Liver (tissue), 9 donors: Measurements from ENCODE around the gene PCNX3. TPM values are rescaled to one million over a fixed set of nuclear protein-coding genes. Genes with fewer than 3 reads are reported as not detected.

Experiments
- DNase-seq: peaks from one replicate; pipeline ENCODE4 v3.0.0-alpha.2; 2017; ENCODE audit warnings: low spot score
- H3K27ac ChIP-seq, 2 donors: one replicate each; pipeline ENCODE4 v1.7.0; 2013; ENCODE audit warnings: inconsistent platforms in 2 of 2, low read length in 2 of 2, control low read depth in 1 of 2, low read depth in 1 of 2, mild to moderate bottlenecking in 1 of 2
- H3K27me3 ChIP-seq, 4 donors: one replicate each; pipeline versions ENCODE4 v1.6.1 to v1.7.0; 2013; ENCODE audit warnings: low read length in 3 of 4, inconsistent platforms in 1 of 4, mild to moderate bottlenecking in 1 of 4, moderate library complexity in 1 of 4; ENCODE audit not compliant: control insufficient read depth in 4 of 4, insufficient read depth in 4 of 4
- H3K36me3 ChIP-seq, 4 donors: one replicate each; pipeline versions ENCODE4 v1.6.1 to v1.7.0; 2013; ENCODE audit warnings: low read length in 3 of 4, mild to moderate bottlenecking in 3 of 4, low read depth in 1 of 4, moderate library complexity in 1 of 4; ENCODE audit not compliant: control insufficient read depth in 4 of 4, insufficient read depth in 3 of 4
- H3K4me1 ChIP-seq, 4 donors: one replicate each; pipeline versions ENCODE4 v1.6.1 to v1.7.0; 2013; ENCODE audit warnings: low read length in 3 of 4, mild to moderate bottlenecking in 3 of 4, moderate library complexity in 1 of 4; ENCODE audit not compliant: control insufficient read depth in 4 of 4, insufficient read depth in 4 of 4
- H3K4me3 ChIP-seq, 3 donors: one replicate each; pipeline versions ENCODE4 v1.6.1 to v1.7.0; 2013; ENCODE audit warnings: low read length in 3 of 3, control low read depth in 1 of 3, low read depth in 1 of 3, mild to moderate bottlenecking in 1 of 3
- H3K9ac ChIP-seq, 2 donors: one replicate each; pipeline ENCODE4 v1.7.0; 2013; ENCODE audit warnings: low read length in 2 of 2, mild to moderate bottlenecking in 2 of 2, moderate library complexity in 2 of 2, control low read depth in 1 of 2, low read depth in 1 of 2
- H3K9me3 ChIP-seq, 4 donors: one replicate each; pipeline versions ENCODE4 v1.6.1 to v1.7.0; 2013; ENCODE audit warnings: low read length in 3 of 4; ENCODE audit not compliant: control insufficient read depth in 4 of 4
- ATF3 ChIP-seq: IDR thresholded peaks from 2 replicates; pipeline ENCODE4 v1.6.1; 2016; ENCODE audit warnings: antibody characterized with exemption
- CTCF ChIP-seq: fragments of 150-350 bp; IDR thresholded peaks from 2 replicates; pipeline ENCODE4 v1.5.1; 2017; ENCODE audit warnings: improper control_type of control experiment, low read depth, low read length; ENCODE audit not compliant: missing input control
- EGR1 ChIP-seq, 2 donors: IDR thresholded peaks; 2 replicates each; pipeline ENCODE4 v1.6.1; 2016 to 2018; ENCODE audit warnings: antibody characterized with exemption in 2 of 2, low read depth in 2 of 2
- FOXA1 ChIP-seq: IDR thresholded peaks from 2 replicates; pipeline ENCODE4 v1.6.1; 2016; ENCODE audit warnings: antibody characterized with exemption
- FOXA2 ChIP-seq: IDR thresholded peaks from 2 replicates; pipeline ENCODE4 v1.6.1; 2016; ENCODE audit warnings: antibody characterized with exemption
- GABPA ChIP-seq, 2 donors: IDR thresholded peaks in 1 of 2; conservative IDR thresholded peaks in 1 of 2; 2 replicates each; pipeline ENCODE4 v1.6.1; 2016; ENCODE audit warnings: antibody characterized with exemption in 2 of 2, mild to moderate bottlenecking in 1 of 2, moderate library complexity in 1 of 2
- HNF4A ChIP-seq, 2 donors: conservative IDR thresholded peaks; 2 replicates each; pipeline ENCODE4 v1.6.1; 2016; ENCODE audit warnings: antibody characterized with exemption in 2 of 2, mild to moderate bottlenecking in 2 of 2
- HNF4G ChIP-seq: IDR thresholded peaks from 2 replicates; pipeline ENCODE4 v1.6.1; 2016; ENCODE audit warnings: antibody characterized with exemption
- JUND ChIP-seq, 2 donors: IDR thresholded peaks; 2 replicates each; pipeline ENCODE4 v1.6.1; 2016; ENCODE audit warnings: antibody characterized with exemption in 2 of 2
- MAX ChIP-seq: IDR thresholded peaks from 2 replicates; pipeline ENCODE4 v1.6.1; 2016; ENCODE audit warnings: antibody characterized with exemption
- NR2F2 ChIP-seq: IDR thresholded peaks from 2 replicates; pipeline ENCODE4 v1.6.1; 2016; ENCODE audit warnings: antibody characterized with exemption
- RAD21 ChIP-seq, 2 donors: IDR thresholded peaks; 2 replicates each; pipeline ENCODE4 v1.6.1; 2016; ENCODE audit warnings: antibody characterized with exemption in 2 of 2, mild to moderate bottlenecking in 2 of 2
- REST ChIP-seq: IDR thresholded peaks from 2 replicates; pipeline ENCODE4 v1.6.1; 2016; ENCODE audit warnings: antibody characterized with exemption, mild to moderate bottlenecking
- RXRA ChIP-seq, 2 donors: IDR thresholded peaks; 2 replicates each; pipeline ENCODE4 v1.6.1; 2017 to 2018; ENCODE audit warnings: antibody characterized with exemption in 2 of 2, mild to moderate bottlenecking in 1 of 2
- SP1 ChIP-seq: IDR thresholded peaks from 2 replicates; pipeline ENCODE4 v1.6.1; 2018; ENCODE audit warnings: antibody characterized with exemption, mild to moderate bottlenecking
- TAF1 ChIP-seq: conservative IDR thresholded peaks from 2 replicates; pipeline ENCODE4 v1.6.1; 2016; ENCODE audit warnings: antibody characterized with exemption, mild to moderate bottlenecking
- YY1 ChIP-seq: IDR thresholded peaks from 2 replicates; pipeline ENCODE4 v1.6.1; 2016; ENCODE audit warnings: antibody characterized with exemption, mild to moderate bottlenecking
- ZBTB33 ChIP-seq: IDR thresholded peaks from 2 replicates; pipeline ENCODE4 v1.6.1; 2016; ENCODE audit warnings: antibody characterized with exemption
- WGBS: extraction: QIAGEN DNeasy Blood & Tissue Kit; methylation state at CpG from one replicate; pipeline ENCODE4 v1.1.7; 2013; 5-methylcytosine and 5-hydroxymethylcytosine counted together
- polyA plus RNA-seq, 2 donors: library from polyadenylated mRNA; stranded (reverse) in 1 of 2; unstranded in 1 of 2; fragments of 200-250 nt in 1 of 2; fragments of >200 nt in 1 of 2; fragmentation: Nextera tagmentation in 1 of 2; extraction: Ambion mirVana in 1 of 2; gene quantifications; one replicate each; pipeline versions ENCODE4 v1.2.1 to v1.2.3, GENCODE V29; 2013 to 2015
- total RNA-seq, 2 donors: library from RNA; depleted of rRNA; stranded (reverse); fragments of >200 nt; gene quantifications; one replicate each; pipeline ENCODE4 v1.2.3, GENCODE V29; 2014
- donor health status: healthy.
- donor health status: healthy.
- donor health status: healthy.
- donor health status: healthy.
- donor health status: healthy.

The PCNX3 gene
- total and polyA plus RNA-seq, 4 donors, result 4.7 to 13.4 (median 12.1) TPM

GRCh38 chr11:65619281-65619928 lies 3.8 kb downstream of the PCNX3 start:
- no peak for DNase-seq
- no peaks in the 10 kb centered on the region for H3K27me3 ChIP-seq
- H3K27ac ChIP-seq, result no peak overlapping the region
- H3K9me3 ChIP-seq, result no peaks in the 10 kb centered on the region
- 96% methylated on average over 29 of the region's 29 CpGs for WGBS
- H3K9ac ChIP-seq, result no peak overlapping the region
- no peak overlapping the region for H3K4me3 ChIP-seq
- peaks cover 14 to 41% (median 16%) of the 10 kb centered on the region in 4 donors for H3K36me3 ChIP-seq
- peaks cover 5 to 19% (median 13%) of the 10 kb centered on the region in 4 donors for H3K4me1 ChIP-seq
- TF ChIP-seq SP1, result no peak

GRCh38 chr11:65620666-65621065 lies 5.1 kb downstream of the PCNX3 start:
- Histone ChIP-seq H3K36me3 (peaks cover 14 to 51% (median 18%) of the 10 kb centered on the region in 4 donors), H3K27me3 (no peaks in the 10 kb centered on the region), H3K4me3 (no peak overlapping the region), H3K9me3 (no peaks in the 10 kb centered on the region), H3K4me1 (peaks cover 5 to 17% (median 13%) of the 10 kb centered on the region in 4 donors), H3K27ac (no peak overlapping the region), H3K9ac (no peak overlapping the region)
- TF ChIP-seq ATF3 (no peak), FOXA2 (no peak), YY1 (no peak), RAD21 (IDR thresholded peaks at IDR 0.05) (no peak), TAF1 (no peak), CTCF (no peak), JUND (IDR thresholded peaks at IDR 0.05) (no peak), ZBTB33 (no peak), HNF4A (conservative IDR thresholded peaks at IDR 0.05) (no peak), EGR1 (IDR thresholded peaks at IDR 0.05; ENCODE audit: low read depth in 2 of 2) (no peak), HNF4G (no peak), MAX (no peak), SP1 (no peak), RXRA (IDR thresholded peaks at IDR 0.05) (no peak), NR2F2 (no peak), REST (no peak), GABPA (IDR thresholded peaks at IDR 0.05 in 1 of 2, conservative IDR thresholded peaks at IDR 0.05 in 1 of 2) (no peak), FOXA1 (no peak)
- DNase-seq, result no peak
- WGBS, result 96% methylated on average over 19 of the region's 19 CpGs
